Kidney epithelial cell (primary cell): ENCODE measurements around the gene LIPC. TPM values are rescaled to one million over a fixed set of nuclear protein-coding genes. Genes with fewer than 3 reads are reported as not detected.

Source experiments
- DNase-seq: peaks from one replicate; pipeline ENCODE4 v3.0.0-alpha.2; 2010; ENCODE audit warnings: low read depth
- H3K27me3 ChIP-seq: 2 replicates; pipeline ENCODE4 v1.6.0; 2011; ENCODE audit warnings: low read length; ENCODE audit not compliant: control insufficient read depth, insufficient read depth
- H3K36me3 ChIP-seq: 2 replicates; pipeline ENCODE4 v1.5.1; 2011; ENCODE audit warnings: low read length; ENCODE audit not compliant: control insufficient read depth, insufficient read depth
- H3K4me3 ChIP-seq: 2 replicates; pipeline ENCODE4 v1.5.1; 2011; ENCODE audit warnings: low read depth, mild to moderate bottlenecking, control low read depth, low read length
- CTCF ChIP-seq: IDR thresholded peaks from 2 replicates; pipeline ENCODE4 v1.5.1; 2011; ENCODE audit warnings: mild to moderate bottlenecking, moderate library complexity, low read length, control low read depth, inconsistent platforms; ENCODE audit not compliant: insufficient read depth, poor library complexity, severe bottlenecking
- total RNA-seq: library from RNA; depleted of rRNA; stranded (reverse); fragments of >200 nt; gene quantifications from 2 replicates; pipeline ENCODE4 v1.2.3, GENCODE V29; 2015

The LIPC gene
- total RNA-seq, 1 donor from 2014 or later, result 1.3 TPM

- DNase-seq, result no peak
- Histone ChIP-seq H3K4me3 (no peak overlapping the region), H3K27me3 (no peaks in the 10 kb centered on the region), H3K36me3 (no peaks in the 10 kb centered on the region)
- TF ChIP-seq CTCF, result no peak
Measured at GRCh38 chr15:58462973-58463663, 31.3 kb downstream of the LIPC start.

GRCh38 chr15:58463815-58464650 lies 32.2 kb downstream of the LIPC start:
- no peak for TF ChIP-seq CTCF
- DNase-seq, result peak; percentile 81
- Histone ChIP-seq H3K4me3 (no peak overlapping the region), H3K27me3 (no peaks in the 10 kb centered on the region), H3K36me3 (no peaks in the 10 kb centered on the region)

GRCh38 chr15:58465070-58465469 lies 33.3 kb downstream of the LIPC start:
- H3K36me3 ChIP-seq, result no peaks in the 10 kb centered on the region
- no peaks in the 10 kb centered on the region for H3K27me3 ChIP-seq
- TF ChIP-seq CTCF, result no peak
- no peak overlapping the region for H3K4me3 ChIP-seq
- no peak for DNase-seq

DNA sequence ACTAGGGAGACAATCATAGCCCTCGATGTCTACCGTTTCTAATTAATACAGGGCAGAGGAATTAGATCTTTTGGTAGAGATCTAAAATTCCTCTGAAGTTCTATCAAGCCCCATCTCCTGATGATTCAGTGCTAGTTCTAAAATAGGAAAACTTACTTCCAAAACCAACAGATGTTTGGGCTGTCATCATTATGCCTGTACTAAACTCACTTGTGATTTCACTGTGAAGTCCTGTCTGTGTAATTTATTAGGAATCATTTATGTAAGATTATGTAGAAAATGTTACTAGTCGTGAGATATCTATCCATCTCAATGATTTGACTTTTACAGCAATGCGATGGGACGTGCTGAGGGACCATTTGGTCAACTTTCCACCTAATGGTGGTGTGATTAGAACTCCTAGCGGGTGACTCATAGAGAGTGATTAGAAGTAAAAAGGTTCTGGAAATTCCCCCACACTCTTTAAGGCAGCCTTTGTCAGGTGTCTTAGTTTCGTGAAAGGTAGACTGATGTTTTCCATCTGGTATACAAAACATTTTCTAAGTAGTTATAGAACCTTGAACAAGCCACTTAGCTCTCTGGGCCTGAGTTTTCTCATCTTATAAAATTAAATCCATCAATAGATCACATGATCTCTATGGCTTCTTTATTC lies 34.2 kb downstream of the LIPC start:
- TF ChIP-seq CTCF, result no peak
- no peak for DNase-seq

DNA sequence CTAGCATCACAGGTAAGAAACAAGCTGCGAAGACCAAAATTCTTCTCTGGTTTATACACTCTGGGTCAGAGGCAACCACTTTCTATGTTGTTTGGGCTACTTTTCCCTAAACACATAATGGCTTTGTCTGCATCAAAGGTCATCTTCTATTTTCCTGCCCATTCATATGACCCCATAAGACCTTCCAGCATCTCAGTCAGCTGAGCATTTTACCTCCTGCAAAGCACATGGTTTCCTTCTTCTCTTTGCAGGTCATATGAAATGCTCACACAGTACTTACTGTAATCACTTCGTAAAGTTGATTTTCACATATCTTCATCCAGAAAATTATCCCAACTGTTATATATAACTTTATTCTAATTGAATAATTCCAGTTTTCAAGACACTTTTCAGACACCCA lies 34.8 kb downstream of the LIPC start:
- no peak for TF ChIP-seq CTCF
- no peak for DNase-seq
- H3K36me3 ChIP-seq, result no peaks in the 10 kb centered on the region
- H3K27me3 ChIP-seq, result no peaks in the 10 kb centered on the region
- H3K4me3 ChIP-seq, result no peak overlapping the region

More for the DNA sequence above, 34.2 kb downstream of the LIPC start:
- Histone ChIP-seq H3K27me3 (no peaks in the 10 kb centered on the region), H3K36me3 (no peaks in the 10 kb centered on the region), H3K4me3 (no peak overlapping the region)
